H1 (cell line): ENCODE measurements around the gene OXNAD1. TPM values are rescaled to one million over a fixed set of nuclear protein-coding genes. Genes with fewer than 3 reads are reported as not detected.

Experiments used
- CTCF ChIA-PET: fragments of 300-600 bp; sonication (Branson Sonifier 250); formaldehyde crosslinking; loops from one replicate; lab custom pipeline; 2021; ENCODE audit not compliant: partially characterized antibody; lab: Charles Lee
- POLR2A ChIA-PET: fragments of 300-600 bp; sonication (Branson Sonifier 250); formaldehyde crosslinking; loops from one replicate; lab custom pipeline; 2021; ENCODE audit warnings: inconsistent platforms; ENCODE audit not compliant: partially characterized antibody; lab: Charles Lee
- DNase-seq, 2 experiments: peaks; one replicate each; pipeline versions ENCODE4 v3.0.0 to v3.0.0-alpha.2; 2010 to 2022; ENCODE audit warnings: low spot score in 2 of 2, low read depth in 1 of 2, mixed read lengths in 1 of 2
- FAIRE-seq: peaks from 2 replicates; lab custom pipeline; 2011; peaks lifted over from hg19 to GRCh38; lab: Jason Lieb, UNC
- H2AFZ ChIP-seq: 2 replicates; pipeline ENCODE4 v1.8.1; 2012; ENCODE audit warnings: low read length, inconsistent platforms
- H2AK5ac ChIP-seq: 2 replicates; pipeline ENCODE4 v1.6.1; 2013; ENCODE audit warnings: low read depth, low read length
- H2BK120ac ChIP-seq: replicated peaks from 2 replicates; pipeline ENCODE3; 2013; ENCODE audit warnings: low read depth, low read length, inconsistent platforms
- H2BK12ac ChIP-seq: 2 replicates; pipeline ENCODE4 v1.6.1; 2013; ENCODE audit warnings: low read depth, low read length
- H2BK15ac ChIP-seq: 2 replicates; pipeline ENCODE4 v1.6.1; 2013; ENCODE audit warnings: low read length
- H2BK20ac ChIP-seq: 2 replicates; pipeline ENCODE4 v1.6.1; 2013; ENCODE audit warnings: low read length
- H2BK5ac ChIP-seq: 2 replicates; pipeline ENCODE4 v1.6.1; 2013; ENCODE audit warnings: low read depth, low read length
- H3K14ac ChIP-seq: 2 replicates; pipeline ENCODE4 v1.6.1; 2013; ENCODE audit warnings: inconsistent platforms; ENCODE audit not compliant: insufficient read length
- H3K18ac ChIP-seq: 2 replicates; pipeline ENCODE4 v1.6.1; 2013; ENCODE audit warnings: low read length; ENCODE audit errors: extremely low read depth
- H3K23ac ChIP-seq: 2 replicates; pipeline ENCODE4 v1.6.1; 2013; ENCODE audit warnings: inconsistent platforms; ENCODE audit not compliant: insufficient read length
- H3K23me2 ChIP-seq: 2 replicates; pipeline ENCODE4 v1.6.1; 2013; ENCODE audit warnings: low read depth, low read length
- H3K27ac ChIP-seq: 2 replicates; pipeline ENCODE4 v1.6.1; 2011; ENCODE audit warnings: low read depth, low read length, inconsistent platforms
- H3K27me3 ChIP-seq, 4 experiments: replicated peaks in 1 of 4; 1 replicate in 1 of 4; 2 replicates in 3 of 4; pipeline versions ENCODE4 v1.6.1 to v1.8.1; 2011 to 2013; ENCODE audit warnings: low read length in 3 of 4, mild to moderate bottlenecking in 3 of 4, inconsistent platforms in 2 of 4, mixed read lengths in 2 of 4, moderate library complexity in 1 of 4; ENCODE audit not compliant: control insufficient read depth in 3 of 4, insufficient read depth in 3 of 4; ENCODE audit errors: extremely low read depth in 1 of 4
- H3K36me3 ChIP-seq, 4 experiments: 2 replicates each; pipeline versions ENCODE4 v1.6.1 to v1.8.1; 2011 to 2013; ENCODE audit warnings: mild to moderate bottlenecking in 4 of 4, low read length in 3 of 4, moderate library complexity in 2 of 4, control low read depth in 1 of 4, inconsistent platforms in 1 of 4; ENCODE audit not compliant: insufficient read depth in 4 of 4, control insufficient read depth in 2 of 4
- H3K4ac ChIP-seq: replicated peaks from 2 replicates; pipeline ENCODE3; 2013; ENCODE audit warnings: low read length, low read depth, mixed read lengths, inconsistent platforms; ENCODE audit not compliant: insufficient read length
- H3K4me1 ChIP-seq, 4 experiments: replicated peaks in 1 of 4; 1 replicate in 1 of 4; 2 replicates in 3 of 4; pipeline versions ENCODE4 v1.6.1 to v1.8.1; 2011 to 2013; ENCODE audit warnings: low read length in 3 of 4, inconsistent platforms in 2 of 4, mixed read lengths in 1 of 4; ENCODE audit not compliant: insufficient read depth in 4 of 4, control insufficient read depth in 3 of 4
- H3K4me2 ChIP-seq, 2 experiments: 2 replicates each; pipeline versions ENCODE4 v1.6.1 to v1.8.1; 2011 to 2013; ENCODE audit warnings: low read depth in 2 of 2, low read length in 2 of 2, control low read depth in 1 of 2, inconsistent platforms in 1 of 2, mild to moderate bottlenecking in 1 of 2; ENCODE audit not compliant: insufficient read depth in 1 of 2
- H3K4me3 ChIP-seq, 4 experiments: fragments of 200-600, 300-600 bp in 1 of 4; sonication (generic), shearing (Covaris generic), sonication (Bioruptor Twin) in 1 of 4; 2 replicates each; pipeline versions ENCODE4 v1.5.1 to v1.8.1; 2011 to 2016; ENCODE audit warnings: low read length in 4 of 4, low read depth in 3 of 4, control low read depth in 2 of 4, inconsistent platforms in 2 of 4, mild to moderate bottlenecking in 2 of 4, mixed read lengths in 1 of 4, moderate library complexity in 1 of 4; ENCODE audit not compliant: insufficient read depth in 2 of 4; ENCODE audit errors: extremely low read depth in 1 of 4
- H3K56ac ChIP-seq: replicated peaks from 2 replicates; pipeline ENCODE3; 2013; ENCODE audit warnings: low read depth, mild to moderate bottlenecking, mixed read lengths, low read length, inconsistent platforms; ENCODE audit not compliant: insufficient read length
- H3K79me1 ChIP-seq: 2 replicates; pipeline ENCODE4 v1.6.1; 2013; ENCODE audit warnings: low read depth, low read length, control low read depth
- H3K79me2 ChIP-seq, 2 experiments: 2 replicates each; pipeline versions ENCODE4 v1.6.1 to v1.8.1; 2012 to 2013; ENCODE audit warnings: low read length in 2 of 2, mild to moderate bottlenecking in 2 of 2, inconsistent platforms in 1 of 2; ENCODE audit not compliant: insufficient read depth in 2 of 2, control insufficient read depth in 1 of 2
- H3K9ac ChIP-seq, 4 experiments: replicated peaks in 1 of 4; 1 replicate in 1 of 4; 2 replicates in 3 of 4; pipeline versions ENCODE4 v1.6.1 to v1.8.1; 2011 to 2013; ENCODE audit warnings: low read depth in 3 of 4, low read length in 3 of 4, control low read depth in 2 of 4, mild to moderate bottlenecking in 2 of 4, moderate library complexity in 2 of 4, inconsistent platforms in 1 of 4; ENCODE audit errors: extremely low read depth in 1 of 4
- H3K9me3 ChIP-seq, 2 experiments: 2 replicates each; pipeline versions ENCODE4 v1.6.1 to v1.8.1; 2012 to 2013; ENCODE audit warnings: mild to moderate bottlenecking in 2 of 2, moderate library complexity in 2 of 2, control low read depth in 1 of 2, inconsistent platforms in 1 of 2, low read depth in 1 of 2, low read length in 1 of 2, mixed read lengths in 1 of 2; ENCODE audit not compliant: insufficient read depth in 2 of 2
- H4K20me1 ChIP-seq, 2 experiments: replicated peaks in 1 of 2; 2 replicates each; pipeline versions ENCODE3 to v1.8.1; 2011 to 2013; ENCODE audit warnings: inconsistent platforms in 2 of 2, low read length in 2 of 2, mild to moderate bottlenecking in 1 of 2; ENCODE audit not compliant: insufficient read depth in 2 of 2, control insufficient read depth in 1 of 2
- H4K5ac ChIP-seq: 2 replicates; pipeline ENCODE4 v1.6.1; 2013; ENCODE audit warnings: low read length, low read depth, mixed read lengths, inconsistent platforms; ENCODE audit not compliant: insufficient read length
- H4K8ac ChIP-seq: 2 replicates; pipeline ENCODE4 v1.8.0; 2013; ENCODE audit warnings: mild to moderate bottlenecking, moderate library complexity, low read length, inconsistent platforms; ENCODE audit not compliant: insufficient read depth; ENCODE audit errors: extremely low read depth
- H4K91ac ChIP-seq: replicated peaks from 2 replicates; pipeline ENCODE3; 2013; ENCODE audit warnings: low read length, mixed read lengths, inconsistent platforms; ENCODE audit not compliant: insufficient read length
- BACH1 ChIP-seq: IDR thresholded peaks from 2 replicates; pipeline ENCODE4 v1.6.1; 2012; ENCODE audit warnings: low read length, improper control_type of control experiment
- BRCA1 ChIP-seq: IDR thresholded peaks from 2 replicates; pipeline ENCODE4 v1.6.1; 2012; ENCODE audit warnings: low read depth, low read length, improper control_type of control experiment
- CBX5 ChIP-seq: fragments of 300-800, 300-1000 bp; sonication (generic); IDR thresholded peaks from 2 replicates; pipeline ENCODE4 v1.7.1; 2016; ENCODE audit warnings: antibody characterized with exemption, low read length, low read depth
- CEBPB ChIP-seq: IDR thresholded peaks from 2 replicates; pipeline ENCODE4 v1.6.1; 2012; ENCODE audit warnings: low read depth, low read length
- CTBP2 ChIP-seq: IDR thresholded peaks from 2 replicates; pipeline ENCODE4 v1.7.0; 2011; ENCODE audit warnings: borderline replicate concordance, mild to moderate bottlenecking, moderate library complexity, mixed read lengths, low read length; ENCODE audit not compliant: insufficient read depth, insufficient read length
- EGR1 ChIP-seq: IDR thresholded peaks from 2 replicates; pipeline ENCODE4 v1.6.1; 2011; ENCODE audit warnings: low read depth, low read length, borderline replicate concordance
- EZH2 ChIP-seq: fragments of 200-600 bp; sonication (generic); IDR thresholded peaks from 2 replicates; pipeline ENCODE4 v1.7.1; 2012; ENCODE audit warnings: low read depth, mild to moderate bottlenecking, moderate library complexity, low read length, inconsistent platforms; ENCODE audit not compliant: severe bottlenecking
- JUND ChIP-seq: IDR thresholded peaks from 2 replicates; pipeline ENCODE4 v1.6.1; 2011; ENCODE audit warnings: mild to moderate bottlenecking, improper control_type of control experiment, low read length
- KDM4A ChIP-seq: IDR thresholded peaks from one replicate; pipeline ENCODE4 v1.7.1; 2012; ENCODE audit warnings: low read depth, mild to moderate bottlenecking, moderate library complexity, low read length, inconsistent platforms; ENCODE audit not compliant: severe bottlenecking
- MAFK ChIP-seq: IDR thresholded peaks from 2 replicates; pipeline ENCODE4 v1.6.1; 2012; ENCODE audit warnings: low read depth, mild to moderate bottlenecking, improper control_type of control experiment, low read length
- PHF8 ChIP-seq: fragments of 200-600 bp; sonication (generic); conservative IDR thresholded peaks from 2 replicates; pipeline ENCODE4 v1.7.1; 2012; ENCODE audit warnings: low read depth, mild to moderate bottlenecking, inconsistent platforms, low read length, moderate library complexity
- POLR2A ChIP-seq, 2 experiments: IDR thresholded peaks; 1 replicate in 1 of 2; 2 replicates in 1 of 2; pipeline ENCODE4 v1.6.1; 2011; ENCODE audit warnings: low read depth in 2 of 2, low read length in 2 of 2, mild to moderate bottlenecking in 2 of 2; ENCODE audit errors: control extremely low read depth in 1 of 2
- POU5F1 ChIP-seq: IDR thresholded peaks from 2 replicates; pipeline ENCODE4 v1.6.1; 2011; ENCODE audit warnings: low read depth, mild to moderate bottlenecking, low read length, moderate library complexity
- RXRA ChIP-seq: IDR thresholded peaks from 2 replicates; pipeline ENCODE4 v1.6.1; 2011; ENCODE audit warnings: low read depth, mild to moderate bottlenecking, low read length, moderate library complexity; ENCODE audit not compliant: insufficient read depth
- SP1 ChIP-seq: IDR thresholded peaks from 2 replicates; pipeline ENCODE4 v1.6.1; 2011; ENCODE audit warnings: low read depth, low read length
- ZNF274 ChIP-seq: IDR thresholded peaks from 2 replicates; pipeline ENCODE4 v1.7.0; 2012; ENCODE audit warnings: low read length, borderline replicate concordance; ENCODE audit errors: extremely low read depth
- WGBS, 2 experiments: shearing (Covaris generic) in 1 of 2; methylation state at CpG; one replicate each; pipeline versions ENCODE4 v1.1.6 to v1.1.7; 2013 to 2015; ENCODE audit warnings: low lambda C conversion rate in 2 of 2, mixed read lengths in 2 of 2, inconsistent platforms in 1 of 2, low coverage in 1 of 2, missing lambda C conversion rate in 1 of 2; ENCODE audit not compliant: insufficient replicate concordance in 2 of 2, insufficient coverage in 1 of 2, insufficient read length in 1 of 2; ENCODE audit errors: extremely low coverage in 1 of 2, missing lambda C conversion rate in 1 of 2; 5-methylcytosine and 5-hydroxymethylcytosine counted together
- polyA plus RNA-seq, 7 experiments: library from polyadenylated mRNA; depleted of rRNA in 3 of 7; stranded (reverse) in 5 of 7; unstranded in 2 of 7; fragments of >200 nt in 5 of 7; fragments of 200-250 nt in 2 of 7; gene quantifications; 1 replicate in 5 of 7; 2 replicates in 1 of 7; 4 replicates in 1 of 7; pipeline versions ENCODE4 v1.2.1 to v1.2.3, GENCODE V29; 2011 to 2013; ENCODE audit warnings: missing spikeins in 2 of 7, mixed read lengths in 2 of 7
- total RNA-seq: library from RNA; stranded (reverse); fragmentation: NEBNext Ultra II Directional; extraction: Animal tissue kit (Norgen Biotek cat#: 25700); gene quantifications from 2 replicates; pipeline ENCODE4 v1.2.1, GENCODE V29; 2021

Gene OXNAD1
- total and polyA plus RNA-seq, 2 of the 8 experiments (the other 6 are each of a cell fraction or from before 2014, with no cell fraction given) = 14.9 to 24.8 TPM

GRCh38 chr3:16221990-16222389 is 43.0 kb upstream of the OXNAD1 start:
- H3K4me3 ChIP-seq = no peak overlapping the region
- no peak overlapping the region for H3K23ac ChIP-seq
- H3K4me2 ChIP-seq = no peak overlapping the region
- H4K5ac ChIP-seq = no peak overlapping the region
- H3K18ac ChIP-seq = no peak overlapping the region
- no peak overlapping the region for H3K4ac ChIP-seq
- H2BK5ac ChIP-seq = no peak overlapping the region
- DNase-seq = no peak
- H3K9me3 ChIP-seq = no peaks in the 10 kb centered on the region
- no peak overlapping the region for H3K9ac ChIP-seq
- 64% methylated on average over 3 of the region's 3 CpGs; no CpG with 5 or more reads in 1 of the 2 experiments for WGBS, 2 experiments
- no peaks in the 10 kb centered on the region for H3K23me2 ChIP-seq
- no peak overlapping the region for H3K14ac ChIP-seq
- H3K56ac ChIP-seq = no peak overlapping the region
- POLR2A ChIA-PET = no interaction called here
- H3K4me1 ChIP-seq = no peaks in the 10 kb centered on the region
- no peak overlapping the region for H3K27ac ChIP-seq
- H2AFZ ChIP-seq = no peak overlapping the region
- H3K79me2 ChIP-seq = no peaks in the 10 kb centered on the region
- CTCF ChIA-PET = interaction anchor here (0.6 to 2.2 kb wide), 3 partner anchors 27 to 277 kb away, joined by 3 to 7 read pairs (median 4); no protein-coding TSS in a partner anchor
- no peaks in the 10 kb centered on the region for H3K79me1 ChIP-seq
- H3K27me3 ChIP-seq = no peaks in the 10 kb centered on the region
- no peak overlapping the region for H4K91ac ChIP-seq
- no peak overlapping the region for H2BK120ac ChIP-seq
- no peak for FAIRE-seq
- no peaks in the 10 kb centered on the region for H4K20me1 ChIP-seq
- no peak overlapping the region for H2AK5ac ChIP-seq
- H2BK20ac ChIP-seq = no peak overlapping the region
- H2BK15ac ChIP-seq = no peak overlapping the region
- H3K36me3 ChIP-seq = no peaks in the 10 kb centered on the region
- no peak overlapping the region for H2BK12ac ChIP-seq
- no peak overlapping the region for H4K8ac ChIP-seq
- TF ChIP-seq RXRA (no peak), KDM4A (no peak), BRCA1 (no peak), BACH1 (no peak), EGR1 (no peak), CEBPB (no peak), MAFK (no peak), EZH2 (no peak), POU5F1 (no peak), SP1 (no peak), CBX5 (no peak), PHF8 (no peak), POLR2A (IDR thresholded peaks at IDR 0.05; ENCODE audit: control extremely low read depth in 1 of 2, low read depth in 2 of 2, low read length in 2 of 2) (no peak), CTBP2 (no peak), JUND (no peak), ZNF274 (no peak)
